HG03439 (cell line): ENCODE data around the gene GTF2A2.
A peak's percentile ranks its signal among the peaks of the same experiment; 100 is the strongest.
"Not testable (repeated sequence)": the region's sequence is repeated elsewhere in the genome, so short reads cannot be mapped to it uniquely, and the experiment has no call there.

ENCODE experiments used
- ATAC-seq: cut with Tn5 transposase; IDR thresholded peaks from one replicate; pipeline ENCODE4 v1.9.1; 2021; ENCODE audit warnings: mild to moderate bottlenecking, moderate library complexity; ENCODE audit not compliant: unreplicated experiment

Gene GTF2A2

GRCh38 chr15:59674361-59674877, 17.1 kb upstream of the GTF2A2 start:
- no peak for ATAC-seq

DNA sequence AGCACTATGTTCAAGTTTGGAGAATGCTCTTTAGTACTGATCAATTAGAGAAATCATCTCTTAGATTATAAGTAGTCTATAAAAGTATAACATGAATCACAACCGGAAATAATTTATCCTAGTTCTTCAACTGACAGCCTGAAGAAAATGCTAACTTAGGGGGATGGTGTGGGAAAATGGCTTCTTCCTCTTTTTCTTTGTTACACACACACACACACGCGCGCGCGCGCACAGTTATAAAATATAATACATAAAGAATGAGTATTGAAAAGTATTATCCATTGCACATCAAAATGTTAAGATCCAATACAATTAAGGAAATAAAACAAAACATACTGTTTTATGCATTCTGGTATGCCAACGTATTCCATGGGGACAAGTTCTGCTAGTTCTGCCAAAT, 11.2 kb upstream of the GTF2A2 start:
- ATAC-seq = no peak

- ATAC-seq = no peak
These were observed 4.9 kb upstream of the GTF2A2 start for GRCh38 chr15:59662260-59662659.

GRCh38 chr15:59659366-59659765, 2.1 kb upstream of the GTF2A2 start:
- ATAC-seq = no peak

DNA sequence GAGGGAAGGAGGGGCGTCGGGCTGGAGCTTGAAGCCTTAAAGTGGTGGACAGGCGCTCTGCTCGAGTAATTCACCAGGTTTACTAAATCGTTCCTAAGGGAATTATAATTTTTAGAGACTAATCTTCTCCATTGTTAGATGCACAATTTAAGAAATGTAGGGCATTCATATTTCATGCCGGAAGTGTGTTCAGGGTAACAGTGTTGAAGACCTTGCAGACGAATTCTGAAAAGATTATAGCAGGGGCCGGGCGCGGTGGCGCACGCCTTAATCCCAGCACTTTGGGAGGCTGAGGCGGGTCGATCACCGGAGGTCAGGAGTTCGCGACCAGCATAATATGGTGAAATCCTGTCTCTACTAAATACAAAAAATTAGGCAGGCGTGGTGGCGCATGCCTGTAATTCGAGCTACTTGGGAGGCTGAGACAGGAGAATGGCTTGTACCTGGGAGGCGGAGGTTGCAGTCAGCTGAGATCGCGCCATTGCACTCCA, 365 bp upstream of the GTF2A2 start:
- peak; percentile 13 for ATAC-seq

DNA sequence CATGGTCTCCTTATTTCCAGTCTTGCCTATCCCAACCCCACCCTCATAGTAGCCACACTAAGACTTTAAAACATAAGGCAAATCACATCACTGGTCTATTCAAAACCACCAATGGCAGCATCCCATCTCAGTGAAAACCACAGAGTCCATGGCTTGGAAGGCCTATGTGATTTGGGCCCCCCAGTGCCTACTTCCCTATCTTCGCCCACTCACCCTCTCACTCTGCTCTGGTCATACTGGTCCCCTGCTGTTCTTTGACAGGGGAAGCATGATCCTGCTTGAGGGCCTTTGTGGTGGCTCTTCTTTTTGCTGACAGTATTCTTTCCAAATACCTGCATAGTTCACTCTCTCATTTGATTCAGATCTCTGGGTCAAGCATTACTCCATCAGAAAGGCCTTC, 3.3 kb downstream of the GTF2A2 start:
- ATAC-seq = no peak

GRCh38 chr15:59649603-59650002, 7.7 kb downstream of the GTF2A2 start:
- ATAC-seq = no peak

- no peak for ATAC-seq
These were observed 10.2 kb downstream of the GTF2A2 start for GRCh38 chr15:59647085-59647484.

DNA sequence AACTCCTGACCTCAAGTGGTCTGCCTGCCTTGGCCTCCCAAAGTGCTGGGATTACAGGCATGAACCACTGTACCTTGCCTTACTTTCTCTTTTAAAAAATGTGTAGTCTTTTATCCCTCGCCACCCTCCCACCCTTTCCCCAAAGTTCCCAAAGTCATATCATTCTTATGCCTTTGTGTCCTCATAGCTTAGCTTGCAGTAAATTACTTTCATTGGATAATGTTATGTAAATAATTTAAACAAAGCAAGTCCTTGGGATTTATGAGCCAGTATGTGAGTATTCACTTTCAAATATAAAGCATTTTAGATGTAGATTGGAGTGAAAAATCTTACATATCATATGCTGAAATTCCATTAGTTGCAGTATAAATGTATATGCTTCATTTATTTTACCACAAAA, 11.0 kb downstream of the GTF2A2 start:
- ATAC-seq = no peak

- ATAC-seq = not testable (repeated sequence)
These were observed 11.5 kb downstream of the GTF2A2 start for GRCh38 chr15:59645812-59646211.

GRCh38 chr15:59644756-59645155, 12.6 kb downstream of the GTF2A2 start:
- ATAC-seq = no peak

DNA sequence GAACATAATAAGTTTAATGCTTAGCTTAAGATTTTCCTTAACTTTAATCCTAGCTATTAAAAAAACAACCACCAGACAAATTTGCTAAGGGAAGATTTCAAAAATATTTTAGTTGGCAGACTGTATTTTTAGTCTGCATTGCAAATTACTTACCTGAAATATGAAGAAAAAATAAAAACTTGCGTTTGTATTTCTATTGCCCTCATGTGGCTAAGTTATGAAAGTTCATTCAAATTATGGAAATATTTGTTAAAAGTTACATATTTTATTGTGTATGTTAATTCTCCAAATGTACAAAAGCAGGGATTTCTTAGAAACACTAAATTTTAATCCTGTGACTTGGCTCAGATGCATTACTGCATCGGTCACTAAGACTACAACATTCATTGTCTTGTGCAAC, 15.0 kb downstream of the GTF2A2 start:
- ATAC-seq = no peak

- ATAC-seq = not testable (repeated sequence)
These were observed 19.8 kb downstream of the GTF2A2 start for GRCh38 chr15:59637507-59637906.

GRCh38 chr15:59636184-59636583, 21.1 kb downstream of the GTF2A2 start:
- ATAC-seq = no peak

- ATAC-seq = no peak
These were observed 24.6 kb downstream of the GTF2A2 start for GRCh38 chr15:59632714-59633113.

GRCh38 chr15:59622289-59622688, 35.0 kb downstream of the GTF2A2 start:
- ATAC-seq = peak; percentile 52

GRCh38 chr15:59618406-59618805, 38.9 kb downstream of the GTF2A2 start:
- ATAC-seq = no peak

GRCh38 chr15:59616379-59616778, 40.9 kb downstream of the GTF2A2 start:
- no peak for ATAC-seq

DNA sequence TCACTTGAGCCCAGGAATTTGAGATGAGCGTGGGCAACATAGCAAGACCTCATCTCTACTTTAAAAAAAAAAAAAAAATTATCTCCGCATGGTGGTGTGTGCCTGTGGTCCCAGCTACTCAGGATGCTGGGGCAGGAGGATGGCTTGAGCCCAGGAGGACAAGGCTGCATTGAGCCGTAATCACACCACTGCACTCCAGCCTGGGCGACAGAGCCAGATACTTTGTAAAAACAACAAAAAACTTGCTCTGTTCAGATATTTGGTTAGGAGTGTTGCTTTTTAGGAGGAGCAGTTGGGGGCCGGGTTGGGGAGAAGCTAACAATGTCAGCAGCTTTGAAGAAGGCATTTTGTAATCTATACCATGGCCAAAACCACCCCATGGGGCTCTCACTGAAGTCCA, 41.7 kb downstream of the GTF2A2 start:
- no peak for ATAC-seq

- no peak for ATAC-seq
These were observed 43.2 kb downstream of the GTF2A2 start for GRCh38 chr15:59614153-59614552.

DNA sequence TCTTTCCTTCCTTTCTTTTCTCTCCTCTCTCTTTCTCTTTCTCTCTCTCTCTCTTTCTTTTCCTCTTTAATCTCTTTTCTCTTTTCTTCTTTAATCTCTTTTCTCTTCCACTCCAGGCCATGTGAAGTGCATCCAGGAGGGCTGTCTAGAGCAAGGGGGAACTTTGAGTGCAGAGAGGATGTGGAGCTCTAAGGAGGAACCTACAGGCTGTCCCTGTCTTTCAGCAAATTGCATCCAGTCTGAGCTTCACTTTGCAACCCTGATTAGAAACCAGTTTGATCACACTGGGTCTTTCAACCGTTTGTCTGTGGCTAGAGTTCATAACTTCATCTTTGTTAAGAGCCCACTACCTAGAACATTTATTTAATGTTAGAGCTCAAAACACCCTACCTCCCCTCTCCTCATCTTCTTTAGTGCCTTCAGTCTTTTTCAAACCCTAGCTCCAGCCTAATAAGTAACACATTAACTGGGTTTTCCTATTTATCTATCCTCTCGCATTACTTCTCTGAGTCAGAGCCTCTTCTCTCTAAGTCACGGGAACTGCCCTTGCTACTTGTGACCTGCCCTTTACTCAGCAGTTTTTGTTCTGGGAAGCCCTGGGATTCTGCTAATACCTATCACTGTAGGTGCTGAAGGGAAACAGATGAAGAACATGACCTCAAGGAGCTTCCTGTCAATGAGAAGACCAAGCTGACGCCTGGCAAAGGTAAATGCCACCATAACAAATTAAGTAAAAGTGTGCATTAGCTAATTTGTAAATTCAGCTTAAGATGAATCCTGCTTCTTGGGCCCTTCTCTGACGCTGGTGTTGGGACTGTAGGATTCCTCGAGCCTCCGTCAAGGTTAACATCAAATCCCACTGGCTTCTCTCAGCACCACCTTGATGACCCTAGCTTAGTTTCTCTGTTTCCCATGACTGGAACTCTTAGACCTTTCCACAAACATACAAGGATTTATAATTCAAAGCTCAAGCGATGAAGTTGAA, 45.7 kb downstream of the GTF2A2 start, which contains the start of gene GCNT3:
GCNT3 (plus strand) TSS at position 508 of the 985 bp plus-strand sequence. CDS start 6,456 bp downstream, outside the sequence.
- no peak for ATAC-seq
